IPS-18a (cell line): Measurements from ENCODE around the gene CLEC2L.

Experiments used
- H3K27ac ChIP-seq: one replicate; pipeline ENCODE4 v1.5.1; 2013; ENCODE audit warnings: low read length
- H3K27me3 ChIP-seq: one replicate; pipeline ENCODE4 v1.6.1; 2013; ENCODE audit warnings: mild to moderate bottlenecking, low read length; ENCODE audit not compliant: control insufficient read depth, insufficient read depth
- H3K36me3 ChIP-seq: one replicate; pipeline ENCODE4 v1.6.1; 2013; ENCODE audit warnings: low read depth, low read length; ENCODE audit not compliant: control insufficient read depth
- H3K4me1 ChIP-seq: one replicate; pipeline ENCODE4 v1.6.1; 2013; ENCODE audit warnings: low read depth, low read length; ENCODE audit not compliant: control insufficient read depth
- H3K4me3 ChIP-seq: one replicate; pipeline ENCODE4 v1.5.1; 2013; ENCODE audit warnings: low read length
- H3K9ac ChIP-seq: one replicate; pipeline ENCODE4 v1.6.1; 2013; ENCODE audit warnings: mild to moderate bottlenecking, low read length, moderate library complexity
- H3K9me3 ChIP-seq: one replicate; pipeline ENCODE4 v1.6.1; 2013; ENCODE audit warnings: low read depth, low read length; ENCODE audit not compliant: control insufficient read depth

The CLEC2L gene

GRCh38 chr7:139494835-139495579 lies 28.5 kb upstream of the CLEC2L start:
- H3K4me1 ChIP-seq: peaks cover 7% of the 10 kb centered on the region
- no peak overlapping the region for H3K27ac ChIP-seq
- H3K4me3 ChIP-seq: no peak overlapping the region
- H3K27me3 ChIP-seq: peaks cover 10% of the 10 kb centered on the region
- no peak overlapping the region for H3K9ac ChIP-seq
- no peaks in the 10 kb centered on the region for H3K9me3 ChIP-seq
- no peaks in the 10 kb centered on the region for H3K36me3 ChIP-seq

- H3K9ac ChIP-seq: no peak overlapping the region
- H3K9me3 ChIP-seq: no peaks in the 10 kb centered on the region
- no peak overlapping the region for H3K4me3 ChIP-seq
- H3K4me1 ChIP-seq: peaks cover 7% of the 10 kb centered on the region
- H3K27me3 ChIP-seq: peaks cover 10% of the 10 kb centered on the region
- no peak overlapping the region for H3K27ac ChIP-seq
- no peaks in the 10 kb centered on the region for H3K36me3 ChIP-seq
Measured at GRCh38 chr7:139495580-139496125, 27.8 kb upstream of the CLEC2L start.

- Histone ChIP-seq H3K4me3 (no peak overlapping the region), H3K27me3 (peaks cover 10% of the 10 kb centered on the region), H3K36me3 (no peaks in the 10 kb centered on the region), H3K4me1 (peaks cover 7% of the 10 kb centered on the region), H3K9ac (no peak overlapping the region), H3K9me3 (no peaks in the 10 kb centered on the region), H3K27ac (no peak overlapping the region)
Measured at GRCh38 chr7:139496528-139496927, 27.0 kb upstream of the CLEC2L start.

GRCh38 chr7:139500770-139501138 lies 22.7 kb upstream of the CLEC2L start:
- Histone ChIP-seq H3K4me3 (no peak overlapping the region), H3K4me1 (no peaks in the 10 kb centered on the region), H3K27ac (no peak overlapping the region), H3K9ac (no peak overlapping the region), H3K9me3 (no peaks in the 10 kb centered on the region), H3K36me3 (no peaks in the 10 kb centered on the region), H3K27me3 (peaks cover 10% of the 10 kb centered on the region)

GRCh38 chr7:139502226-139502625 lies 21.3 kb upstream of the CLEC2L start:
- Histone ChIP-seq H3K4me1 (no peaks in the 10 kb centered on the region), H3K27ac (no peak overlapping the region), H3K36me3 (no peaks in the 10 kb centered on the region), H3K9ac (no peak overlapping the region), H3K9me3 (no peaks in the 10 kb centered on the region), H3K4me3 (no peak overlapping the region), H3K27me3 (peaks cover 10% of the 10 kb centered on the region)

GRCh38 chr7:139505563-139505962 lies 17.9 kb upstream of the CLEC2L start:
- Histone ChIP-seq H3K36me3 (no peaks in the 10 kb centered on the region), H3K9ac (no peak overlapping the region), H3K4me1 (peaks cover 5% of the 10 kb centered on the region), H3K9me3 (no peaks in the 10 kb centered on the region), H3K4me3 (no peak overlapping the region), H3K27ac (no peak overlapping the region), H3K27me3 (no peaks in the 10 kb centered on the region)

- no peaks in the 10 kb centered on the region for H3K9me3 ChIP-seq
Measured at GRCh38 chr7:139509535-139509934, 13.9 kb upstream of the CLEC2L start.

GRCh38 chr7:139511315-139511714 lies 12.2 kb upstream of the CLEC2L start:
- Histone ChIP-seq H3K27me3 (no peaks in the 10 kb centered on the region), H3K36me3 (no peaks in the 10 kb centered on the region), H3K9ac (no peak overlapping the region), H3K4me1 (peaks cover 15% of the 10 kb centered on the region), H3K9me3 (no peaks in the 10 kb centered on the region), H3K27ac (no peak overlapping the region), H3K4me3 (no peak overlapping the region)

More at GRCh38 chr7:139509535-139509934, 13.9 kb upstream of the CLEC2L start:
- H3K4me3 ChIP-seq: no peak overlapping the region
- no peak overlapping the region for H3K9ac ChIP-seq
- H3K27me3 ChIP-seq: no peaks in the 10 kb centered on the region
- H3K36me3 ChIP-seq: no peaks in the 10 kb centered on the region
- no peak overlapping the region for H3K27ac ChIP-seq
- peaks cover 5% of the 10 kb centered on the region for H3K4me1 ChIP-seq

GRCh38 chr7:139515266-139515665 lies 8.2 kb upstream of the CLEC2L start:
- Histone ChIP-seq H3K27me3 (no peaks in the 10 kb centered on the region), H3K4me1 (peaks cover 10% of the 10 kb centered on the region), H3K9ac (no peak overlapping the region), H3K9me3 (no peaks in the 10 kb centered on the region), H3K27ac (no peak overlapping the region), H3K4me3 (no peak overlapping the region), H3K36me3 (no peaks in the 10 kb centered on the region)

- no peak overlapping the region for H3K9ac ChIP-seq
- H3K4me3 ChIP-seq: no peak overlapping the region
- no peaks in the 10 kb centered on the region for H3K9me3 ChIP-seq
- H3K4me1 ChIP-seq: no peaks in the 10 kb centered on the region
- no peaks in the 10 kb centered on the region for H3K36me3 ChIP-seq
- no peak overlapping the region for H3K27ac ChIP-seq
- H3K27me3 ChIP-seq: peaks cover 47% of the 10 kb centered on the region
Measured at GRCh38 chr7:139521439-139521838, 2.0 kb upstream of the CLEC2L start.

GRCh38 chr7:139522830-139523198 lies 671 bp upstream of the CLEC2L start:
- H3K4me3 ChIP-seq: peak overlapping the region; percentile 43
- no peaks in the 10 kb centered on the region for H3K36me3 ChIP-seq
- H3K4me1 ChIP-seq: no peaks in the 10 kb centered on the region
- no peaks in the 10 kb centered on the region for H3K9me3 ChIP-seq
- H3K27me3 ChIP-seq: peaks cover 47% of the 10 kb centered on the region
- H3K27ac ChIP-seq: no peak overlapping the region
- H3K9ac ChIP-seq: no peak overlapping the region
